ENCODE measurements around the gene TPD52L1. TPM values are rescaled to one million over a fixed set of nuclear protein-coding genes. Genes with fewer than 3 reads are reported as not detected.

Gene TPD52L1
- total and polyA plus RNA-seq, 2 donors (not counting 3 experiments of a cell fraction or from before 2014, with no cell fraction given), result 0.29 to 0.37 TPM

DNA sequence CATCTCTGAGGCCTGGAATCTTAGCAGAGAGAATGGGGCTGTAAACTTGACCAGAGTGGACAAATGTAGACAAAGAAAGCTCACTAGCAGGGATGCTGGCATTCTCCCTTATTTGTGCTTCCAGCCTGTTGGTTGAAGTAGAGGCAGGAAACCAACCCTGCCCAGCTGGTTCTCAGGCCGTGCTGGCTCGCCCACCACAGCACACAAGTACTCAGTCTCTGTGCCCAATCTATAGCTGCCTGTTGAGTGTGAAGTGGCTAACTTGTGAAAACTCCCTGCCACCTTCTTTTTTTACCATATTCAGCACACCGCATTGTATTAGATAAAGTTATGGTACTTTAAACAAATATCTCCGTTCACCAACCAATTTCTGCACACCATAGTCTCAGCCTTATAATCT, 110.9 kb downstream of the TPD52L1 start:
- no peaks in the 10 kb centered on the region for H3K9me3 ChIP-seq (replicated peaks; ENCODE audit: control insufficient read depth, insufficient read depth, low read length)
- intact Hi-C loops (cut with micrococcal nuclease), result no loop called here
- H3K27me3 ChIP-seq (ENCODE audit: control insufficient read depth in 2 of 2, insufficient read depth in 2 of 2, low read length in 2 of 2), result no peaks in the 10 kb centered on the region
- FAIRE-seq (no peak), DNase-seq (ENCODE audit: low read depth, low spot score) (no peak)
- no peaks in the 10 kb centered on the region for H3K79me2 ChIP-seq (ENCODE audit: control insufficient read depth, insufficient read depth, low read length)
- H3K4me3 ChIP-seq (replicated peaks in 1 of 3; ENCODE audit: insufficient read depth in 1 of 3, low read depth in 1 of 3, low read length in 3 of 3), result no peak overlapping the region
- no peak overlapping the region for H3K9ac ChIP-seq (replicated peaks; ENCODE audit: extremely low read depth, insufficient read depth, low read length)
- no TSS peak for BruUV-seq (replicated peaks)
- no peaks in the 10 kb centered on the region for H3K4me1 ChIP-seq (ENCODE audit: control insufficient read depth, extremely low read depth, insufficient read depth, low read length)
- CTCF ChIA-PET, result interaction anchor here (1.2 to 1.6 kb wide), 3 partner anchors 14 to 18 kb away, joined by 3 to 6 read pairs (median 3); no protein-coding TSS in a partner anchor
- no peaks in the 10 kb centered on the region for H3K9me1 ChIP-seq (replicated peaks; ENCODE audit: control insufficient read depth, extremely low read depth, insufficient read depth, low read length)
- TF ChIP-seq POLR2A (IDR thresholded peaks at IDR 0.05; ENCODE audit: low read depth, low read length), result no peak
- no peak for TF ChIP-seq FOS (IDR thresholded peaks at IDR 0.05; ENCODE audit: borderline replicate concordance, insufficient read depth, low read length)
- TF ChIP-seq, protein P1, sequence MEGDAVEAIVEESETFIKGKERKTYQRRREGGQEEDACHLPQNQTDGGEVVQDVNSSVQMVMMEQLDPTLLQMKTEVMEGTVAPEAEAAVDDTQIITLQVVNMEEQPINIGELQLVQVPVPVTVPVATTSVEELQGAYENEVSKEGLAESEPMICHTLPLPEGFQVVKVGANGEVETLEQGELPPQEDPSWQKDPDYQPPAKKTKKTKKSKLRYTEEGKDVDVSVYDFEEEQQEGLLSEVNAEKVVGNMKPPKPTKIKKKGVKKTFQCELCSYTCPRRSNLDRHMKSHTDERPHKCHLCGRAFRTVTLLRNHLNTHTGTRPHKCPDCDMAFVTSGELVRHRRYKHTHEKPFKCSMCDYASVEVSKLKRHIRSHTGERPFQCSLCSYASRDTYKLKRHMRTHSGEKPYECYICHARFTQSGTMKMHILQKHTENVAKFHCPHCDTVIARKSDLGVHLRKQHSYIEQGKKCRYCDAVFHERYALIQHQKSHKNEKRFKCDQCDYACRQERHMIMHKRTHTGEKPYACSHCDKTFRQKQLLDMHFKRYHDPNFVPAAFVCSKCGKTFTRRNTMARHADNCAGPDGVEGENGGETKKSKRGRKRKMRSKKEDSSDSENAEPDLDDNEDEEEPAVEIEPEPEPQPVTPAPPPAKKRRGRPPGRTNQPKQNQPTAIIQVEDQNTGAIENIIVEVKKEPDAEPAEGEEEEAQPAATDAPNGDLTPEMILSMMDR (IDR thresholded peaks at IDR 0.05; ENCODE audit: extremely low read depth in 1 of 2, insufficient read depth in 1 of 2, low read depth in 1 of 2, low read length in 2 of 2), result no peak
- no peak for TF ChIP-seq MYC (IDR thresholded peaks at IDR 0.05; ENCODE audit: low read depth, low read length)
- TF ChIP-seq POLR2AphosphoS5 (IDR thresholded peaks at IDR 0.05; ENCODE audit: insufficient read depth, low read depth, low read length), result no peak
- no peak for TF ChIP-seq GATA2 (IDR thresholded peaks at IDR 0.05; ENCODE audit: insufficient read depth, insufficient read length, low read depth, low read length)
- no peak for TF ChIP-seq EZH2 (IDR thresholded peaks at IDR 0.05; ENCODE audit: borderline replicate concordance, low read depth, low read length, severe bottlenecking)
- no peak for TF ChIP-seq JUN (IDR thresholded peaks at IDR 0.05; ENCODE audit: borderline replicate concordance, insufficient read depth, insufficient read length, low read depth)
- TF ChIP-seq, protein P2, sequence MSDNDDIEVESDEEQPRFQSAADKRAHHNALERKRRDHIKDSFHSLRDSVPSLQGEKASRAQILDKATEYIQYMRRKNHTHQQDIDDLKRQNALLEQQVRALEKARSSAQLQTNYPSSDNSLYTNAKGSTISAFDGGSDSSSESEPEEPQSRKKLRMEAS (IDR thresholded peaks at IDR 0.05; ENCODE audit: insufficient read depth, insufficient read length), result no peak
- POLR2A ChIA-PET, result no interaction called here
- no peak overlapping the region for H3K4me2 ChIP-seq (ENCODE audit: insufficient read depth, low read length)
- H3K27ac ChIP-seq (ENCODE audit: insufficient read depth, low read depth, low read length), result no peak overlapping the region
- H2AFZ ChIP-seq (ENCODE audit: low read depth, low read length), result no peak overlapping the region
- dilution Hi-C loops (cut with MboI; ENCODE audit: extremely low pct_ligation_motif_present, low sequenced_read_pairs), result no loop called here
- H3K36me3 ChIP-seq (ENCODE audit: control insufficient read depth in 2 of 2, extremely low read depth in 1 of 2, insufficient read depth in 2 of 2, low read length in 2 of 2), result no peaks in the 10 kb centered on the region
- no peaks in the 10 kb centered on the region for H4K20me1 ChIP-seq (replicated peaks; ENCODE audit: control insufficient read depth, extremely low read depth, insufficient read depth, low read length)

Data from endothelial cell of umbilical vein (primary cell).